B cell (primary cell): ENCODE measurements around the gene TTLL8. TPM values are rescaled to one million over a fixed set of nuclear protein-coding genes. Genes with fewer than 3 reads are reported as not detected.

Source experiments
- ATAC-seq: fragments of 200-7000 bp; cut with Tn5 transposase; one replicate; pipeline ENCODE4 v1.10.0; 2021; ENCODE audit warnings: low read depth, mild to moderate bottlenecking, moderate number of reproducible peaks, moderate library complexity
- CTCF ChIA-PET: fragments of 350-600 bp; sonication (Branson Sonifier 250); formaldehyde crosslinking; loops from one replicate; lab custom pipeline; 2021; ENCODE audit warnings: antibody characterized with exemption, inconsistent platforms; lab: Charles Lee
- POLR2A ChIA-PET: fragments of 350-600 bp; sonication (Branson Sonifier 250); formaldehyde crosslinking; loops from one replicate; lab custom pipeline; 2021; ENCODE audit warnings: antibody characterized with exemption; lab: Charles Lee
- DNase-seq: peaks from one replicate; pipeline ENCODE4 v3.0.0; 2013
- H2AFZ ChIP-seq: 2 replicates; pipeline ENCODE4 v1.6.1; 2012; ENCODE audit warnings: mild to moderate bottlenecking, low read depth, low read length; ENCODE audit not compliant: insufficient read depth, poor library complexity, severe bottlenecking
- H3K27ac ChIP-seq, 2 donors: 1 replicate in 1 of 2; 2 replicates in 1 of 2; pipeline ENCODE4 v1.5.1; 2012 to 2013; ENCODE audit warnings: low read length in 2 of 2, mild to moderate bottlenecking in 2 of 2, moderate library complexity in 1 of 2
- H3K27me3 ChIP-seq, 4 experiments: fragments of 200-600 bp in 1 of 4; sonication (generic) in 1 of 4; replicated peaks in 1 of 4; 1 replicate in 2 of 4; 2 replicates in 2 of 4; pipeline versions ENCODE4 v1.6.1 to v1.7.0; 2013 to 2016; ENCODE audit warnings: low read length in 3 of 4, mild to moderate bottlenecking in 2 of 4, mixed read lengths in 1 of 4, moderate library complexity in 1 of 4; ENCODE audit not compliant: insufficient read depth in 4 of 4, control insufficient read depth in 3 of 4; ENCODE audit errors: control extremely low read depth in 1 of 4
- H3K36me3 ChIP-seq, 2 experiments: replicated peaks in 1 of 2; 1 replicate in 1 of 2; 2 replicates in 1 of 2; pipeline versions ENCODE4 v1.6.1 to v1.7.1; 2013; ENCODE audit warnings: low read length in 1 of 2; ENCODE audit not compliant: insufficient read depth in 2 of 2, control insufficient read depth in 1 of 2; ENCODE audit errors: control extremely low read depth in 1 of 2, extremely low read depth in 1 of 2
- H3K4me1 ChIP-seq, 2 donors: fragments of 200-600 bp in 1 of 2; sonication (generic) in 1 of 2; 1 replicate in 1 of 2; 2 replicates in 1 of 2; pipeline versions ENCODE4 v1.5.1 to v1.6.1; 2013 to 2017; ENCODE audit warnings: low read length in 2 of 2; ENCODE audit not compliant: control insufficient read depth in 2 of 2, insufficient read depth in 2 of 2
- H3K4me2 ChIP-seq: replicated peaks from 2 replicates; pipeline ENCODE3; 2012; ENCODE audit warnings: mild to moderate bottlenecking, low read depth, low read length; ENCODE audit not compliant: poor library complexity, severe bottlenecking
- H3K4me3 ChIP-seq, 5 experiments: fragments of 200-600 bp in 1 of 5; sonication (generic) in 1 of 5; 1 replicate in 3 of 5; 2 replicates in 2 of 5; pipeline versions ENCODE4 v1.5.1 to v1.7.0; 2011 to 2016; ENCODE audit warnings: low read length in 4 of 5, mild to moderate bottlenecking in 4 of 5, low read depth in 2 of 5, control low read depth in 1 of 5, moderate library complexity in 1 of 5; ENCODE audit not compliant: insufficient read depth in 1 of 5; ENCODE audit errors: control extremely low read depth in 1 of 5, extremely low read depth in 1 of 5
- H3K79me2 ChIP-seq: fragments of 200-600 bp; sonication (generic); one replicate; pipeline ENCODE4 v1.6.0; 2016; ENCODE audit warnings: low read length; ENCODE audit not compliant: control insufficient read depth, insufficient read depth
- H3K9ac ChIP-seq: fragments of 200-600 bp; sonication (generic); 2 replicates; pipeline ENCODE4 v1.6.1; 2017; ENCODE audit warnings: mild to moderate bottlenecking, low read length, moderate library complexity
- H3K9me3 ChIP-seq, 3 donors: one replicate each; pipeline versions ENCODE4 v1.6.1 to v1.7.1; 2013; ENCODE audit warnings: low read length in 2 of 3; ENCODE audit not compliant: control insufficient read depth in 2 of 3, insufficient read depth in 1 of 3; ENCODE audit errors: control extremely low read depth in 1 of 3
- H4K20me1 ChIP-seq: 2 replicates; pipeline ENCODE4 v1.6.0; 2012; ENCODE audit warnings: mild to moderate bottlenecking, low read length; ENCODE audit not compliant: insufficient read depth, control insufficient read depth, poor library complexity, severe bottlenecking
- H3K27ac Mint-ChIP-seq: one replicate; pipeline ENCODE4 v1.8.0; 2021; ENCODE audit warnings: mixed read lengths
- H3K27me3 Mint-ChIP-seq: one replicate; pipeline ENCODE4 v1.8.0; 2021; ENCODE audit warnings: mixed read lengths
- H3K4me1 Mint-ChIP-seq: one replicate; pipeline ENCODE4 v1.8.0; 2021; ENCODE audit warnings: mixed read lengths
- H3K4me3 Mint-ChIP-seq: one replicate; pipeline ENCODE4 v1.8.0; 2021; ENCODE audit warnings: mixed read lengths
- H3K9me3 Mint-ChIP-seq: one replicate; pipeline ENCODE4 v1.8.0; 2022; ENCODE audit warnings: mixed read lengths; ENCODE audit not compliant: insufficient read depth
- EZH2 ChIP-seq: IDR thresholded peaks from 2 replicates; pipeline ENCODE4 v1.6.1; 2012; ENCODE audit warnings: borderline replicate concordance, low read depth, mild to moderate bottlenecking, moderate library complexity, low read length; ENCODE audit not compliant: insufficient read depth, poor library complexity, severe bottlenecking
- WGBS: methylation state at CpG from one replicate; pipeline ENCODE4 v1.1.5; 2013; ENCODE audit warnings: missing lambda C conversion rate; ENCODE audit not compliant: insufficient coverage; 5-methylcytosine and 5-hydroxymethylcytosine counted together
- intact Hi-C: fragments of 100-400 bp; cut with micrococcal nuclease; formaldehyde crosslinking; loops from one replicate; pipeline ENCODE4 v1.10.0; 2022
- polyA plus RNA-seq: library from polyadenylated mRNA; depleted of rRNA; stranded (reverse); fragments of >200 nt; gene quantifications from 2 replicates; pipeline ENCODE4 v1.2.3, GENCODE V29; 2012
- total RNA-seq, 2 donors: library from RNA; stranded (reverse); fragments of 120-200 nt in 1 of 2; gene quantifications; 1 replicate in 1 of 2; 2 replicates in 1 of 2; pipeline versions ENCODE4 v1.2.3 to v1.2.4, GENCODE V29; 2013 to 2022
- TF ChIP-seq, protein P1 (sequence below): fragments of 200-600 bp; IDR thresholded peaks from one replicate; pipeline ENCODE4 v1.8.0; 2022; ENCODE audit warnings: antibody characterized with exemption, mild to moderate bottlenecking

Gene TTLL8
- total and polyA plus RNA-seq, 2 donors (not counting 1 experiment from before 2014, with no cell fraction given): not detected

DNA sequence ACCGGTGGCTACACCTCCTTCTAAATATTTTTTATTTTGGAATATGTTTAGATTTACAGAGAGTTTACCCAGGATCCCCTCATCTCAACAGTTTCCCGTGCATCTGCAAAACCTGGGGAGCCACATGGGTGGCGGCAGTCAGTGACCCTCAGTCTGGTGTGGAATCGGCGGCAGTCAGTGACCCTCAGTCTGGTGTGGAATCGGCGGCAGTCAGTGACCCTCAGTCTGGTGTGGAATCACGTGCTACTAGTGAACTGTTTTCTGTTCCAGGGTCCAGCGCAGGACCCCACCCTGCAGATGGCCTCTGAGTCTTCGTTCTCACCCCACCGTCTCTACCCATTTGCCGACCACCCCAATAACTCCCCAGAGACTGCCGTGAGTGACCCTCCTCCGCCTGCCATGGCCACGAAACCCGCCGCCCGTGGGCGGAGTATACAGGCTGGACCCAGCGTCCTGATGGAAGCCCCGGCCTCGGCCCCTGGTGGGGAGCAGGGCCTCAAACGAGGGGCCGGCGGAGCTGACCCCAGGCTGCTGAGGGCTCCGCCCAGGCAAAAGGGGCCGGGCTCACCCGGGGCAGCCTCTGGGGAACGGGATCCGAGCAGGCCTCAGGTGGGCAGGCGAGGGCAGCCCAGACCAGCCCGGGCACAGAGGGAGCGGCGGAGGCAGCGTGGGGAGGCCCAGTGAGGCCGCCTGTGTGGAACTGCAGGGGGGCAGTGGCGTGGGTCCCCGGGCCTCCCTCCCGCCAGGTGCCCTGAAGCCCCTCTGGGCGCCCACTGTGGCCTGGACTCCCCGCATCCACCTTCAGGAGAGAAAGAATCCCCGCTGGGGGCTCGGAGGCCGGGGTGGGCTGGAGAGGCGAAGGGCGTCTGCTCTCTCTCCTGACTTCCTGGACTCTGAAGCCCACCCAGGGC is 48.1 kb downstream of the TTLL8 start:
- Histone ChIP-seq H3K27me3 (peaks cover 0 to 21% (median 10%) of the 10 kb centered on the region in 4 experiments), H3K4me1 (peaks cover 34 to 38% of the 10 kb centered on the region in 2 donors), H3K36me3 (no peaks in the 10 kb centered on the region), H2AFZ (peak overlapping the region; percentile 66), H3K4me2 (peak overlapping the region; percentile 93), H3K27ac (no peak overlapping the region), H4K20me1 (no peaks in the 10 kb centered on the region), H3K79me2 (no peaks in the 10 kb centered on the region), H3K9me3 (peaks cover 0 to 2% (median 0%) of the 10 kb centered on the region in 3 donors), H3K9ac (peak overlapping the region; percentile 50), H3K4me3 (peak overlapping the region in 4 of 5 experiments; percentile 31 to 52 (median 46))
- 59% methylated on average over 44 of the region's 46 CpGs for WGBS
- ATAC-seq (no peak), DNase-seq (no peak)
- peaks cover 29% of the 10 kb centered on the region for H3K4me1 Mint-ChIP-seq
- H3K4me3 Mint-ChIP-seq: peak overlapping the region; percentile 77
- peak overlapping the region; percentile 59 for H3K27ac Mint-ChIP-seq
- CTCF ChIA-PET: interaction anchor here (0.6 to 2.3 kb wide), 5 partner anchors 20 to 80 kb away, joined by 3 to 6 read pairs (median 4); no protein-coding TSS in a partner anchor
- TF ChIP-seq, protein P1, sequence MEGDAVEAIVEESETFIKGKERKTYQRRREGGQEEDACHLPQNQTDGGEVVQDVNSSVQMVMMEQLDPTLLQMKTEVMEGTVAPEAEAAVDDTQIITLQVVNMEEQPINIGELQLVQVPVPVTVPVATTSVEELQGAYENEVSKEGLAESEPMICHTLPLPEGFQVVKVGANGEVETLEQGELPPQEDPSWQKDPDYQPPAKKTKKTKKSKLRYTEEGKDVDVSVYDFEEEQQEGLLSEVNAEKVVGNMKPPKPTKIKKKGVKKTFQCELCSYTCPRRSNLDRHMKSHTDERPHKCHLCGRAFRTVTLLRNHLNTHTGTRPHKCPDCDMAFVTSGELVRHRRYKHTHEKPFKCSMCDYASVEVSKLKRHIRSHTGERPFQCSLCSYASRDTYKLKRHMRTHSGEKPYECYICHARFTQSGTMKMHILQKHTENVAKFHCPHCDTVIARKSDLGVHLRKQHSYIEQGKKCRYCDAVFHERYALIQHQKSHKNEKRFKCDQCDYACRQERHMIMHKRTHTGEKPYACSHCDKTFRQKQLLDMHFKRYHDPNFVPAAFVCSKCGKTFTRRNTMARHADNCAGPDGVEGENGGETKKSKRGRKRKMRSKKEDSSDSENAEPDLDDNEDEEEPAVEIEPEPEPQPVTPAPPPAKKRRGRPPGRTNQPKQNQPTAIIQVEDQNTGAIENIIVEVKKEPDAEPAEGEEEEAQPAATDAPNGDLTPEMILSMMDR: no peak
- no peak for TF ChIP-seq EZH2
- POLR2A ChIA-PET: no interaction called here
- intact Hi-C loops: no loop called here
- no peaks in the 10 kb centered on the region for H3K27me3 Mint-ChIP-seq
- no peaks in the 10 kb centered on the region for H3K9me3 Mint-ChIP-seq

DNA sequence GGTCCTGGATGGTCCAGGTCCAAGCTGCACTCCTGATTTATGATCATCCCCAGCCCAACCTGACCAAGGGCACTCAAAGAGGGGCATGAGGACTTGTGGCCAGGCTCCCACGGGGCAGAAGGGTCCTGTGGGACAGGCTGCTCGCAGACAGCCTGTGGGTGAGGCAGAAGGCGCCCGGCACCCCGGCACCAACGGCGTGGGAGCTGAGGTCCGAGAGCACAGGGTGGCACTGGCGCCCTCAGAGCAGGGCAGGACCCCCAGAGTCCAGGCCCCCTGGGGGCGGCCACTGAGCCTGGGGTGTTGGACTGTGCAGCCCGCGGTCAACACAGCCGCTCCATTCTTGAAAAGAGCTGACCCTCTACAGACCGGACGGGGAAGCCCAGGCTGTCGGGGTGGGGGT is 48.8 kb downstream of the TTLL8 start:
- Histone ChIP-seq H3K4me1 (peaks cover 27 to 30% of the 10 kb centered on the region in 2 donors), H3K4me3 (no peak overlapping the region), H3K27me3 (peaks cover 0 to 14% (median 7%) of the 10 kb centered on the region in 4 experiments), H3K79me2 (no peaks in the 10 kb centered on the region), H3K9ac (no peak overlapping the region), H3K27ac (no peak overlapping the region), H3K9me3 (no peaks in the 10 kb centered on the region), H2AFZ (no peak overlapping the region), H3K4me2 (no peak overlapping the region), H3K36me3 (no peaks in the 10 kb centered on the region), H4K20me1 (no peaks in the 10 kb centered on the region)
- WGBS: 92% methylated on average over 9 of the region's 16 CpGs
- peak overlapping the region; percentile 56 for H3K4me3 Mint-ChIP-seq
- intact Hi-C loops: no loop called here
- no peaks in the 10 kb centered on the region for H3K9me3 Mint-ChIP-seq
- ChIA-PET CTCF (interaction anchor here (1.2 kb wide), 1 partner anchor 21 kb away, joined by 4 read pairs; no protein-coding TSS in a partner anchor), POLR2A (interaction anchor here (0.6 kb wide), 1 partner anchor 24 kb away, joined by 3 read pairs; no protein-coding TSS in a partner anchor)
- TF ChIP-seq, protein P1: no peak
- no peak for TF ChIP-seq EZH2
- peaks cover 29% of the 10 kb centered on the region for H3K4me1 Mint-ChIP-seq
- H3K27ac Mint-ChIP-seq: peak overlapping the region; percentile 76
- no peaks in the 10 kb centered on the region for H3K27me3 Mint-ChIP-seq
- DNase-seq (peak; percentile 21), ATAC-seq (no peak)
